Thyroid gland (tissue), 4 donors: ENCODE results near the gene SPATA13.

Experiments
- POLR2A ChIP-seq, 2 donors: fragments of 450-650 bp; IDR thresholded peaks; one replicate each; pipeline ENCODE4 v1.6.1; 2017; ENCODE audit warnings: antibody characterized with exemption in 2 of 2, mild to moderate bottlenecking in 2 of 2, moderate library complexity in 1 of 2
- TF ChIP-seq, protein P1 (sequence below), 6 experiments: fragments of 200-600 bp in 3 of 6; fragments of 450-650 bp in 3 of 6; sonication (generic) in 3 of 6; IDR thresholded peaks; one replicate each; pipeline ENCODE4 v1.5.1; 2016 to 2019; ENCODE audit warnings: antibody characterized with exemption in 6 of 6, mild to moderate bottlenecking in 2 of 6, inconsistent platforms in 1 of 6, moderate library complexity in 1 of 6

DNA sequence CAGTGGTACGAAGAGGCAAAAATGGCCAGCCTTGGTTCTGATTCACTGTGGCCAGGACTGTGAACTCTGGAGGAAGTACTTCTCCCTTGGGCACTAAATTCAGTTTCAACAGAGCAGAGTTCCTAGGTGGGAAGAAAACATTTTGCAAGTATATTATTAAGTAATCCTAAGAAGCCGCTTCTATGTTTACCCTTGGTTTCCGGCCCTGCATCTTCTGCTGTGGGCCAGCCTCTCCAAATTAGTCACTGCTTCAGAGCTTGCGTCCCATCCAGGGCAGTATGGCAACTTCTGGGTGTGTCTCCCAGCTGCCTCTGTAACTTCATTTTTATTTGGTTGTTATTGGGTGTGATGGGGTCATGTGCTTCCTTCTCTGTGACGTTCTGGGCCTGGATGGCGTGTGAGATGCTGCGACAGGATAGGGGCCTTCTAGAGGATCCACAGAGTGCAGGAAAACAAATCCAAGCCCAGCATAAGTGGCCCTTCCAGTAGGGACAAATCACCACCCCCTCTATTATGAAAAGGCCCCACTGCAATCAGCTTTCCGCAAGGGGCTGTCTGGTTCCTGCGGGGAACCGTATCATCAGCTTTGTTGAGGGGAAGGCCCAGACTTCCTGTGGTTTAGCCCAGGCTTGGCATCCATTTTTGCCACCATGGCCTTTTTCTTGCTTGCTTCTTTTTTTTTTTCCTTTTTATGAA, 93.8 kb downstream of the SPATA13 start:
- TF ChIP-seq POLR2A (IDR thresholded peaks at IDR 0.05) = no peak
- TF ChIP-seq, protein P1, sequence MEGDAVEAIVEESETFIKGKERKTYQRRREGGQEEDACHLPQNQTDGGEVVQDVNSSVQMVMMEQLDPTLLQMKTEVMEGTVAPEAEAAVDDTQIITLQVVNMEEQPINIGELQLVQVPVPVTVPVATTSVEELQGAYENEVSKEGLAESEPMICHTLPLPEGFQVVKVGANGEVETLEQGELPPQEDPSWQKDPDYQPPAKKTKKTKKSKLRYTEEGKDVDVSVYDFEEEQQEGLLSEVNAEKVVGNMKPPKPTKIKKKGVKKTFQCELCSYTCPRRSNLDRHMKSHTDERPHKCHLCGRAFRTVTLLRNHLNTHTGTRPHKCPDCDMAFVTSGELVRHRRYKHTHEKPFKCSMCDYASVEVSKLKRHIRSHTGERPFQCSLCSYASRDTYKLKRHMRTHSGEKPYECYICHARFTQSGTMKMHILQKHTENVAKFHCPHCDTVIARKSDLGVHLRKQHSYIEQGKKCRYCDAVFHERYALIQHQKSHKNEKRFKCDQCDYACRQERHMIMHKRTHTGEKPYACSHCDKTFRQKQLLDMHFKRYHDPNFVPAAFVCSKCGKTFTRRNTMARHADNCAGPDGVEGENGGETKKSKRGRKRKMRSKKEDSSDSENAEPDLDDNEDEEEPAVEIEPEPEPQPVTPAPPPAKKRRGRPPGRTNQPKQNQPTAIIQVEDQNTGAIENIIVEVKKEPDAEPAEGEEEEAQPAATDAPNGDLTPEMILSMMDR (IDR thresholded peaks at IDR 0.05) = no peak
